H9 (cell line): ENCODE results near the gene FKTN. TPM values are rescaled to one million over a fixed set of nuclear protein-coding genes. Genes with fewer than 3 reads are reported as not detected.

Experiments
- DNase-seq: peaks from one replicate; pipeline ENCODE4 v3.0.0-alpha.2; 2017
- H2AFZ ChIP-seq: one replicate; pipeline ENCODE4 v1.6.1; 2013; ENCODE audit warnings: mild to moderate bottlenecking, low read length, control low read depth, moderate library complexity
- H2AK5ac ChIP-seq: 2 replicates; pipeline ENCODE4 v1.6.1; 2013; ENCODE audit warnings: low read length, control low read depth, mixed read lengths; ENCODE audit not compliant: insufficient read length
- H2BK120ac ChIP-seq: one replicate; pipeline ENCODE4 v1.6.1; 2013; ENCODE audit warnings: low read depth, mild to moderate bottlenecking, low read length, control low read depth, inconsistent platforms; ENCODE audit not compliant: poor library complexity, severe bottlenecking
- H2BK12ac ChIP-seq: 2 replicates; pipeline ENCODE4 v1.6.1; 2013; ENCODE audit warnings: low read length, control low read depth, mixed read lengths, low read depth; ENCODE audit not compliant: insufficient read length
- H2BK15ac ChIP-seq: 2 replicates; pipeline ENCODE4 v1.6.1; 2013; ENCODE audit warnings: low read depth, low read length, control low read depth
- H2BK20ac ChIP-seq: one replicate; pipeline ENCODE4 v1.6.1; 2013; ENCODE audit warnings: low read depth, mild to moderate bottlenecking, low read length, control low read depth, inconsistent platforms; ENCODE audit not compliant: poor library complexity, severe bottlenecking
- H2BK5ac ChIP-seq: 2 replicates; pipeline ENCODE4 v1.6.1; 2013; ENCODE audit warnings: low read length, control low read depth, mixed read lengths; ENCODE audit not compliant: insufficient read length
- H3K14ac ChIP-seq: 2 replicates; pipeline ENCODE4 v1.6.1; 2013; ENCODE audit warnings: low read length, control low read depth; ENCODE audit not compliant: insufficient read depth
- H3K18ac ChIP-seq: 2 replicates; pipeline ENCODE4 v1.6.1; 2013; ENCODE audit warnings: low read depth, mild to moderate bottlenecking, mixed read lengths, low read length, control low read depth; ENCODE audit not compliant: insufficient read length
- H3K23ac ChIP-seq: 2 replicates; pipeline ENCODE4 v1.6.1; 2013; ENCODE audit warnings: low read length, control low read depth, mixed read lengths, low read depth; ENCODE audit not compliant: insufficient read length
- H3K23me2 ChIP-seq: 2 replicates; pipeline ENCODE4 v1.6.1; 2013; ENCODE audit warnings: low read depth, mild to moderate bottlenecking, mixed read lengths, low read length, control low read depth; ENCODE audit not compliant: insufficient read length, poor library complexity, severe bottlenecking
- H3K27ac ChIP-seq: 2 replicates; pipeline ENCODE4 v1.5.1; 2013; ENCODE audit warnings: low read length, control low read depth, mixed read lengths, low read depth; ENCODE audit not compliant: insufficient read length
- H3K27me3 ChIP-seq: 2 replicates; pipeline ENCODE4 v1.6.1; 2013; ENCODE audit warnings: low read length, control low read depth, inconsistent platforms; ENCODE audit not compliant: insufficient read depth
- H3K4ac ChIP-seq: 2 replicates; pipeline ENCODE4 v1.6.1; 2013; ENCODE audit warnings: low read depth, mild to moderate bottlenecking, control low read depth, inconsistent platforms, low read length, moderate library complexity
- H3K4me1 ChIP-seq: 2 replicates; pipeline ENCODE4 v1.6.1; 2013; ENCODE audit warnings: low read length, control low read depth, inconsistent platforms; ENCODE audit not compliant: insufficient read depth
- H3K4me2 ChIP-seq: 2 replicates; pipeline ENCODE4 v1.6.1; 2013; ENCODE audit warnings: low read length, control low read depth, mixed read lengths; ENCODE audit not compliant: insufficient read length, insufficient read depth
- H3K56ac ChIP-seq: 2 replicates; pipeline ENCODE4 v1.6.1; 2013; ENCODE audit warnings: low read depth, mild to moderate bottlenecking, mixed read lengths, low read length, control low read depth; ENCODE audit not compliant: insufficient read length
- H3K79me1 ChIP-seq: 2 replicates; pipeline ENCODE4 v1.6.1; 2013; ENCODE audit warnings: low read depth, mild to moderate bottlenecking, moderate library complexity, low read length, control low read depth, inconsistent platforms; ENCODE audit not compliant: insufficient read depth, poor library complexity, severe bottlenecking
- H3K79me2 ChIP-seq: 2 replicates; pipeline ENCODE4 v1.6.1; 2013; ENCODE audit warnings: low read length, control low read depth, inconsistent platforms; ENCODE audit not compliant: insufficient read depth
- H3K9ac ChIP-seq: 2 replicates; pipeline ENCODE4 v1.6.1; 2013; ENCODE audit warnings: low read length, control low read depth, mixed read lengths; ENCODE audit not compliant: insufficient read length; ENCODE audit errors: extremely low read depth
- H3K9me3 ChIP-seq: one replicate; pipeline ENCODE4 v1.6.1; 2013; ENCODE audit warnings: low read depth, low read length, inconsistent platforms; ENCODE audit not compliant: control insufficient read depth
- H3T11ph ChIP-seq: one replicate; pipeline ENCODE4 v1.6.1; 2013; ENCODE audit warnings: mild to moderate bottlenecking, low read length, control low read depth, inconsistent platforms
- H4K20me1 ChIP-seq: one replicate; pipeline ENCODE4 v1.6.1; 2013; ENCODE audit not compliant: control insufficient read depth, insufficient read length, insufficient read depth
- H4K5ac ChIP-seq: 2 replicates; pipeline ENCODE4 v1.6.1; 2013; ENCODE audit warnings: low read depth, mild to moderate bottlenecking, mixed read lengths, low read length, control low read depth; ENCODE audit not compliant: insufficient read length
- H4K8ac ChIP-seq: replicated peaks from 2 replicates; pipeline ENCODE4 v1.6.1; 2013; ENCODE audit warnings: low read length, control low read depth, mixed read lengths, low read depth; ENCODE audit not compliant: insufficient read length
- H4K91ac ChIP-seq: 2 replicates; pipeline ENCODE4 v1.6.1; 2013; ENCODE audit warnings: low read depth, mild to moderate bottlenecking, moderate library complexity, mixed read lengths, low read length, control low read depth; ENCODE audit not compliant: insufficient read length
- H3K27ac Mint-ChIP-seq, 3 experiments: 2 replicates in 2 of 3; 3 replicates in 1 of 3; pipeline ENCODE4 v1.8.0; 2020 to 2021; ENCODE audit warnings: mixed read lengths in 3 of 3, mild to moderate bottlenecking in 1 of 3, moderate library complexity in 1 of 3
- H3K27me3 Mint-ChIP-seq: 2 replicates; pipeline ENCODE4 v1.8.0; 2021; ENCODE audit warnings: low read depth, mild to moderate bottlenecking, moderate library complexity, mixed read lengths
- H3K36me3 Mint-ChIP-seq, 3 experiments: 2 replicates in 2 of 3; 3 replicates in 1 of 3; pipeline ENCODE4 v1.8.0; 2020 to 2021; ENCODE audit warnings: low read depth in 3 of 3, mixed read lengths in 3 of 3; ENCODE audit not compliant: insufficient read depth in 1 of 3
- H3K4me1 Mint-ChIP-seq, 2 experiments: 2 replicates each; pipeline ENCODE4 v1.8.0; 2020; ENCODE audit warnings: mixed read lengths in 2 of 2
- H3K4me3 Mint-ChIP-seq, 2 experiments: 2 replicates in 1 of 2; 3 replicates in 1 of 2; pipeline ENCODE4 v1.8.0; 2020 to 2021; ENCODE audit warnings: mild to moderate bottlenecking in 2 of 2, mixed read lengths in 2 of 2, moderate library complexity in 1 of 2
- H3K9me3 Mint-ChIP-seq, 2 experiments: 2 replicates in 1 of 2; 3 replicates in 1 of 2; pipeline ENCODE4 v1.8.0; 2020; ENCODE audit warnings: mild to moderate bottlenecking in 2 of 2, mixed read lengths in 2 of 2, moderate library complexity in 1 of 2
- WGBS: extraction: QIAGEN DNeasy Blood & Tissue Kit; methylation state at CpG from one replicate; pipeline ENCODE4 v1.1.7; 2013; ENCODE audit warnings: missing lambda C conversion rate, low lambda C conversion rate, mixed read lengths; ENCODE audit not compliant: insufficient read length; ENCODE audit errors: extremely low coverage; 5-methylcytosine and 5-hydroxymethylcytosine counted together
- total RNA-seq: library from RNA; stranded (reverse); gene quantifications from 2 replicates; pipeline ENCODE4 v1.2.1, GENCODE V29; 2021
- TF ChIP-seq, protein P1 (sequence below): fragments of 200-600 bp; sonication (generic); conservative IDR thresholded peaks from 3 replicates; pipeline ENCODE4 v1.8.0; 2021; ENCODE audit warnings: antibody characterized with exemption, mild to moderate bottlenecking

FKTN gene
- total RNA-seq, 1 experiment from 2014 or later = 14.3 TPM

DNA sequence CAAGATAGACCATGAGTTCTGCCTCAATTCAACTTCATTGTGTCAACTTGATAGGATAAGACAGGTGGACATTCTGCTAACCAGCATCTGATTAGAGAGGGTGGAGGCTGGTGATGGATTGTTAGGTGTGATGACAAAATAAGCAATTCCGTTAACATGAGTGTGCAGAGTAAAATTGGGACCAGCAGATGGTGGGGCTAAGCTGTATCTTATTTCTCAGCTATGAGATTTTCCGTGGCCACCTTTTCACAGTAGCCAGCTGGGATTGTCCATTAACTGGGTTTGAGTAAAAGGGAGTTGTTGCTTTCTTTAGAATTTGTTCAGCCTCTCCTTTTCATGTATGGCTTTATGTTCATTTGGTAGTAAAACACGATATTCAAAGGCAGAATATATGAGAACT, 75.5 kb downstream of the FKTN start:
- H3K4me3 Mint-ChIP-seq = no peak overlapping the region

More for the DNA sequence above, 75.5 kb downstream of the FKTN start:
- Histone ChIP-seq H2BK5ac (no peak overlapping the region), H3K18ac (no peak overlapping the region), H2BK12ac (no peak overlapping the region), H4K91ac (no peak overlapping the region), H3K23ac (no peak overlapping the region), H2BK20ac (no peak overlapping the region), H3K4me2 (no peak overlapping the region), H3K9me3 (no peaks in the 10 kb centered on the region), H2BK15ac (no peak overlapping the region), H3K4me1 (no peaks in the 10 kb centered on the region), H3K27ac (no peak overlapping the region), H4K5ac (no peak overlapping the region), H3K79me1 (no peaks in the 10 kb centered on the region), H3K56ac (no peak overlapping the region), H3K79me2 (no peaks in the 10 kb centered on the region), H2AK5ac (no peak overlapping the region), H4K8ac (no peak overlapping the region), H4K20me1 (no peaks in the 10 kb centered on the region), H2BK120ac (no peak overlapping the region), H3K14ac (no peak overlapping the region), H3T11ph (no peak overlapping the region), H3K9ac (no peak overlapping the region), H3K4ac (no peak overlapping the region), H3K27me3 (no peaks in the 10 kb centered on the region), H3K23me2 (no peaks in the 10 kb centered on the region), H2AFZ (no peak overlapping the region)
- Mint-ChIP-seq H3K9me3 (no peaks in the 10 kb centered on the region), H3K4me1 (no peaks in the 10 kb centered on the region; a peak in 1 of 4 replicates), H3K27ac (no peak overlapping the region), H3K36me3 (no peaks in the 10 kb centered on the region; a peak in 1 of 7 replicates), H3K27me3 (no peaks in the 10 kb centered on the region)
- TF ChIP-seq, protein P1, sequence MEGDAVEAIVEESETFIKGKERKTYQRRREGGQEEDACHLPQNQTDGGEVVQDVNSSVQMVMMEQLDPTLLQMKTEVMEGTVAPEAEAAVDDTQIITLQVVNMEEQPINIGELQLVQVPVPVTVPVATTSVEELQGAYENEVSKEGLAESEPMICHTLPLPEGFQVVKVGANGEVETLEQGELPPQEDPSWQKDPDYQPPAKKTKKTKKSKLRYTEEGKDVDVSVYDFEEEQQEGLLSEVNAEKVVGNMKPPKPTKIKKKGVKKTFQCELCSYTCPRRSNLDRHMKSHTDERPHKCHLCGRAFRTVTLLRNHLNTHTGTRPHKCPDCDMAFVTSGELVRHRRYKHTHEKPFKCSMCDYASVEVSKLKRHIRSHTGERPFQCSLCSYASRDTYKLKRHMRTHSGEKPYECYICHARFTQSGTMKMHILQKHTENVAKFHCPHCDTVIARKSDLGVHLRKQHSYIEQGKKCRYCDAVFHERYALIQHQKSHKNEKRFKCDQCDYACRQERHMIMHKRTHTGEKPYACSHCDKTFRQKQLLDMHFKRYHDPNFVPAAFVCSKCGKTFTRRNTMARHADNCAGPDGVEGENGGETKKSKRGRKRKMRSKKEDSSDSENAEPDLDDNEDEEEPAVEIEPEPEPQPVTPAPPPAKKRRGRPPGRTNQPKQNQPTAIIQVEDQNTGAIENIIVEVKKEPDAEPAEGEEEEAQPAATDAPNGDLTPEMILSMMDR = no peak
- DNase-seq = no peak
- no CpG with 5 or more reads among the region's 3 CpGs for WGBS
